ENCODE results near the gene PLXDC2.
"Not testable (repeated sequence)": the region's sequence is repeated elsewhere in the genome, so short reads cannot be mapped to it uniquely, and the experiment has no call there.

PLXDC2 gene

DNA sequence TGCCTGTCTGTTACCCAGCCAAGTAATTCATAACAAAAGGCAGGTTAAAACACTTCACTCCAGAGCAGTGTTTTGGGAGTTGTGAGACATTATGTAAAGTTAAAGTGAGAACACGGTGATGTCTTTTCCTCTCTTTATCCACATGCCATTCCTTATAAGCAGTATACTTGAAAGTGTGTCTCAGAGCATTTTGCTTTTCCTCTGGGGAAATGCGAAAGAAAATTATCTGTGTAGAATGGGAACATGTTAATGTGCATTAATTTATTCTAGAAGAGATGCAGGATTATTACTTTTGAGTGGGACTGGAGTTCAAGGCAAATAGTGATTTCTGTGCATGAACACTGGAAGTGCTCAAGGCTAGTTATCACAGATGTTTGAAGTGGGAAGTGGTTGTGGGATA is 170.4 kb downstream of the PLXDC2 start:
- no peak for DNase-seq

DNA sequence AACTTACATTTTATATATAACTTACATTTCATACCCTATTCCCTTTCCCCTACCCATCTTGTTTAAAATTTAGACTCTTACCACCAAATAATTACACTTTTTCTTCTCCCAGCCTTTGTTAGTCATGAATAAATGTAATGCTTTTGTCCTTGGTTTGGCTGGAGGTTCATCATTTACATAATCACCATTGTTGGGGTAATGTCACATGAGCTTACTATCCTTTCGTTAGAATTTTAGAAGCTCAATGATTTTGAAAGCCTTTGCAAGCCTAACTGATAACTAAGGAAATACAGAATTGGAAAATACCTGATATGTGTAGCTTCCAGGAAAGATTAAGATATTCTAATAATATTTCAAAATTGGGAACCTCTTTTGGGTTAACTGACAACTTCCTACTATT is 171.7 kb downstream of the PLXDC2 start:
- DNase-seq = no peak

DNA sequence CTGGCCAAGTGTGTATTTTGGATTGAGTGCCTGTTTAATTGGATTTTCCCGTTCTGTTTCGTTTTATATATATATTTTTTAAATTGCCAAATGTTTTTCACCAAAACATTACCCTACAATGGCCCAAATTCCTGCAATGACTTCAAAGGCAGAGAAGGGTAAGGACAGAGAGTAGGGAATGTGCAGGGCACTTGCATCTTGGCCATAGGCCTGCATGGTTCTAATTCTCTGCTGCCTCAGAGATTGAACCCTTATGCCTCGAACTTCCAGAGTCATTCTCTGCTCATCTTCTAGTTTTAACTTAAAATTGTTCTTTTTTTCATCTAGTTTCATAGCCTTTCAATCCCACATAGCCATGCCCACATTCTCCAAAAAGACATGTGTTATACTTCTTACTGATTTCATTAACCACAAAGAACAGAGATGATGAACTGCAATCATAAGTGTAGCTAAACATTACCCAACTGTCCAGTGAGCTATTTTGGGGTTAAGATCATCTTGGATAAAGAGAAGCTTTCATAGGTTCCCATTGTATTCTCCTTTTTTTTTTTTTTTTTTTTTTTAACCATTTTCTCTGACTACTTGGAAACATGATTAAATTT is 177.6 kb downstream of the PLXDC2 start:
- no peak for DNase-seq

- DNase-seq = no peak
These were observed 182.2 kb downstream of the PLXDC2 start for GRCh38 chr10:19998482-19998881.

DNA sequence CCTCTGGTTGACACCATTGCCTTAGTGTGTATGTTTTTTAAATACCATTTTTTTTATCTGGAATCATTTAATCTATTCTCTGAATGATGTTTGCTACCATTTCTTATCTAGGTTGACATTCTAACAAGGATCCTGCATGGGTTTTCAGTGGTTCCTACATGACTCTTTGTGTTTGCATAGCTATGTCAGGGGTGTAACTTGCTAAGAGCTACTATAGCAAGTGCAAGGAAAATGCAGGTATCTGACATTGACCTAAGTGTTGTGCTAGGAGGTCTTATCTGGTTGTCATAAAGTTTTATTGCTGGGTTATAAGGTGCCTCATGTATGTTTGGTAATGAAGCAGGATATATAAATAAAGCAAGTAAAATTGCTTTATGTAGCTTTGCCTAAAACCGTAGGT is 183.2 kb downstream of the PLXDC2 start:
- no peak for DNase-seq

DNA sequence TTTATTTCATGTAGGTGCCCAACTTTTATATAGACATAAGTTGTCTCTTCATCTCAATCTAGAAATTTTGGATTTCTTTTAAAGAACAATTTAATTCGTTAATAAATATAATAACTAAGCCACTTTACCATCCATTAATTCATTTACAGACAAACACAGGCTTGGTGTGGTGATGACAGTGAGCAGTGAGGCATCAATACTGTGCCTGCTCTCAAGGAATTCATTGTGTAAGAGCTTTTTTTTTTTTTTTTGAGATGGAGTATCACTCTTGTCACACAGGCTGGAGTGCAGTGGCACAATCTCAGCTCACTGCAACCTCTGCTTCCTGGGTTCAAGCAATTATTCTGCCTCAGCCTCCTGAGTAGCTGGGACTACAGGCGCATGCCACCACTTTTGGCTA is 185.8 kb downstream of the PLXDC2 start:
- not testable (repeated sequence) for DNase-seq

- no peak for DNase-seq
These were observed 186.4 kb downstream of the PLXDC2 start for GRCh38 chr10:20002657-20003056.

DNA sequence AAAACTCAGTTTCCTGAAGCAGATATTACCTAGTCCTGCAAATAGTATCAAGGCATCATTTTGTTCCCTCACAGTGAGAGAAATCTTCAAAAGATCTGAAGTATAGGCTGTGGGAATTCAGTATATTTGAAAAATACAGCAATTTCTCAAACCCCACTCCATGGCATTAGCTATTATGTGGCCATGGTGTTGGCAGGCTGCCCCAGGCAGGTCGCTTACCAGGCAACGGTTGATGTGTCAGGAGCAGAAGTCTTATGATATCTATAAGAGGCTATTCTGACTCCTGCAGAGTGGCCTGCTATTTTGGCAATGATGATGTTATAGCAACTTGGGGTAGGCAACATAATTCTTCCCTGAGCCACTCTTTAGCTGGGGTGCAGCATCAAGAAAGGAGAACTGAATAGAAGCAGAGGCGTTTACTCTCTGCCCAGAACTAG is 187.9 kb downstream of the PLXDC2 start:
- no peak for DNase-seq

DNA sequence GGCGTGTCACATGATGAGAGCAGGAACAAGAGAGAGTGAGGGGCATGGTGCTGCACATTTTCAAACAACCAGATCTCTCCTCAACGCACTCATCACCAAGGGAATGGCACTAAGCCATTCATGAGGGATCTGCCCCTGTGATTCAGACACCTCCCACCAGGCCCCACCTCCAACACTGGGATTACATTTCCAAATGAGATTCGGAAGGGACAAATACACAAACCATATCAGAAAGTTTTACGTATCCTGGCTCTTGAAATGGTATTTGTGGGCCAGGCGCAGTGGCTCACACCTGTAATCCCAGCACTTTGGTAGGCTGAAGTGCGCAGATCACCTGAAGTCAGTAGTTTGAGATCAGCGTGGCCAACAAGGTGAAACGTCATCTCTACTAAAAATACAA is 189.4 kb downstream of the PLXDC2 start:
- no peak for DNase-seq

DNA sequence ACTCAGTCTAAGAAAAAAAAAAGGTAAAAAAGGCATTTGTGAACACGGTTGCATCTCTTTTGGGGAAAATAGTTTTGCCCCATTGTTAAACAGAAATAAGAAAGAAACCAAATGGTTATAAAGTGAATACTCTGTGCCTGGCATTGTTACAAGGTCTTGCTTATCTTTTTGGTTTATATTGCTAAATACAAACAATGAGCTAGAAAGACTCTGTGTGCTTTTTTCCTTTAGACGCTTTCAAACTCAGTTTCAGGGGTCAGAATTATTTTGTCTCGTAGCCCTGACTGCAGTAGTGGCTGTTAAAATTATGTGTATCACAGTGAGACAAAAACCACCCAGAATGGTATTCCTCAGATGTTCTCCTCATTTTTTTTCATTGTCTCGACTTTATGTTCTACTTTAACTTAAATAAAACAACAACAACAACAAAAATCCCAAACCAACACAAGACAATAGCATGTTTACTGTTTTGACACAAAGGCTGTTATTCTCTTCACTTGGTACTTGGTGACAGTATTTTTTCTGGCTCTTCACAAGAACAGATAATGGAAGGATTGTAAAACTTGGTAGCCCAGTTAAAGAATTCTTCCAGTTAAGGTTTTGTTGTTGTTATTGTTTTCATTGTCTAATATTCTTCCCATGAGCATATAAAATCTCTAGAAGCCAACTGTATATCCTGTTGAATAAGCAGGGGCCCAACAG is 190.1 kb downstream of the PLXDC2 start:
- DNase-seq = no peak

- DNase-seq = no peak
These were observed 191.2 kb downstream of the PLXDC2 start for GRCh38 chr10:20007426-20007825.

GRCh38 chr10:20013991-20014750 is 197.9 kb downstream of the PLXDC2 start:
- DNase-seq = no peak

GRCh38 chr10:20017961-20018360 is 201.7 kb downstream of the PLXDC2 start:
- DNase-seq = no peak

DNA sequence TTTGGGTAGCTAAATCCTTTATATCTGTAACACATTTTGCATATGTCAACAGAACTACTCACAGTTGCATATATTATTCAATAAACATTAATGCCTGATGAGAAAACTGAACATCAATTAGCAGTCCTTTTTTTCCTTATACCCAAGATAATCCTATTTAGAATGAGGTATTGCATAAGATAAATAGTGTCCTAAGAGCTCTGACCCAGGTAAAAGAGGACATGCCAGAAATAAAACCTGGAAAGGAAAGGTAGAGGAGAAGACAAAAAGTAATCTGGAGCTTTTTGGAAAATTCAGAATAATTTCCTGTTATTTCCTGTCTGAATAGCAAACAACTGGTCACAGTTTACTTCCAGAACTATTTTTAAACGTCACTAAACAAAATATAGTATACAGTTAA is 204.4 kb downstream of the PLXDC2 start:
- DNase-seq = no peak

GRCh38 chr10:20029523-20029922 is 213.3 kb downstream of the PLXDC2 start:
- no peak for DNase-seq

GRCh38 chr10:20033476-20033875 is 217.2 kb downstream of the PLXDC2 start:
- no peak for DNase-seq

GRCh38 chr10:20034732-20035131 is 218.5 kb downstream of the PLXDC2 start:
- no peak for DNase-seq

DNA sequence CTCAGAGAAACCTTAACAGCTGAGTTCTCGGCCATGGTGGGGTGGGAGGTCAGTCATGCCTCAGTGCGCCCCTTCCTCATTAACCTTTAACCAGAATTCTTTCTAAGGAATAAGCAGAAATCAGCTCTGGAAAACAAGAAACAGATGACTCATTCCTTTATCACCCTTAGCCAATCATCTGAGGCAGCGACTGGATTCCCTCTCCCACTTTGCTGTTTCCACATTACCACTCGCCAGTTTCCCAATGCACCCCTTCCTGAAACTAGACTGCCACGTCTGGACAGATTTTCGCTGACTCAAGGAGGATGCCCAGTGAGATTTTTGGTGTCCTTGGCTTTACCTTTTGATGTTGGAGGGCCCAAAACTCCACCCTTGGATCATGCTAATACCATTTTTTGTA is 223.8 kb downstream of the PLXDC2 start:
- no peak for DNase-seq

DNA sequence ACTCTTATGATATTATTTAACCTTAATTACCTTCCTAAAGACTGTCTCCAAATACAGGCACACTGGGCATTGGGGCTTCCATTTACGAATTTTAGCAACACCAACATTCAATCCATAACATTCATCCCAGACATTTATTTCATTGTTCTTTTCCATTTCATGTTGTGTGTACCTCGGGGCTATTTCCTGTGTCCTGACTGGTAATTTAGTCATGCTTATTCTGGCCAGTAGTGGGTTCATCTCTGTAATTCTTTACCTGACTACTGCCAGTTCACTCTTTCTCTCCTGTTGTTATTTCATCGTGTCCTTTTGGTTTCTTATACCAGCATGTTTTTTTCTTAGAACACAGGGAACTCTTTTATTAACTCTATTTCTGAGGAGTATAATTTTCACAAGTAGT is 225.7 kb downstream of the PLXDC2 start:
- no peak for DNase-seq

DNA sequence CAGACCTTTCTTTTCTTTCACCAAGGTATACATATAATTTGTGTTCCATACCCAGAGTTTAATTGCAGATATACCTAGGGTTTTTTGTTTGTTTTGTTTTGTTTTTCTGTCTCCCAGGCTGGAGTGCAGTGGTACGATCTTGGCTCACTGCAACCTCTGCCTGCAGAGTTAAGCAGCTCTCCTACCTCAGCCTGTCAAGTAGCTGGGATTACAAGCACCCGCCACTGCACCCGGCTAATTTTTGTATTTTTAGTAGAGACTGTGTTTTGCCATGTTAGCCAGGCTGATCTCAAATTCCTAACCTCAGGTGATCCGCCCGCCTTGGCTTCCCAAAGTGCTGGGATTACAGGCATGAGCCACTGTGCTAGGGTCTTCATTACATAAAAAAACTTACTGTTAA is 228.9 kb downstream of the PLXDC2 start:
- not testable (repeated sequence) for DNase-seq

DNA sequence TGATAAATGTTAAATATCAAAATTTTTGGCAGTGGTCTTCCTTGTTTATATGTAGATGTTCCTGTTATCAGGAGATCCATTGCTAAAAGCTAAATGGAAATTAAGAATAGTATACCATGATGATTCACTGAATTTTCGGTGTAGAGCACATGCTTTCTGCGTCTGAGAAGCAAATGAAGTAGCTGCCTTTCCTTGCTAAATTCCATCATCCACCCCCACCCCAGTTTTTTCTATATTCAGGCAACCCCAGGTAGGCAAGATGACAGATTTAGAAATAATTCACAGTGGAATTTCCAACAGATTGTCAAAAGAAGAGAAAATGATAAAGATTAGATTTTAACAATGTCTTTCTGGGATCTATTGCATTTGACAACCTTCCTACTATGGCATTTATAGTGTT is 231.9 kb downstream of the PLXDC2 start:
- DNase-seq = no peak

GRCh38 chr10:20058135-20058534 is 241.9 kb downstream of the PLXDC2 start:
- no peak for DNase-seq

DNA sequence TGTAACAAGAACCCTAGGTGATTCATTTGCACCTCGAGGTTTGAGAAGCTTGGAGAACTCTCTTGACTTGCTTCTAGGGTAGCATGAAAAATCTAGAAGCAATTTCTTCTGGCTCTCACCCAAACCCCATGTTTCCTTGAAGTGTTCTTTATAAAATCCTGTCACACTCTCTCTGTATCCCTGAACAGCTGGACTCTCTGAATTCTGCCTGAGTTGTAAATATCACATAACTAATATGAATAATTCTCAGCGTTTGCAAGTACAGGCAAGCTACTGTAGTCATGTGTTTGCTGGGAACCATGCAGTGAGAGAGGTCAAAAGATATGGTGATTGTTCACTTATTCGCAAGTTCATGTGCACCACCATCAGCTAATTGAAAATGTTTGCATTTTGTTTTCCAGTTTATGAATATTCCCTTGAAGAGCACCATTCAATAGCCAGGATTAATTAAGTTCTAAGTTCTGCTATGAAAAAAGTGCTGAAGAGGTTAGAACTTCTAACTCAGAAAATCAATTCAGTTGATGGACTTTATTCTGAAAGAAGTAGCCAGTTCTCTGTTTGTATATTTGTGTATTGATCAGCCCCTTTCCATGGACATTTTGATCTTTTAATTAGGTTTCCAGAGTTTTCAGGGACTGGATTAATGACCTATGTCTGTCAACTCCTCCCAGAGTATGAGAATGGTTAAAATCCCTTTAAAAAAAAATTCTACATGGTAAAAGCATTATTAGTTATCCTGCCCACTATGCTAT is 243.0 kb downstream of the PLXDC2 start:
- DNase-seq = no peak

Data from activated CD4-positive, alpha-beta T cell treated with anti-CD3 and anti-CD28 coated beads for 4 hours (primary cell).